HepG2 (cell line): ENCODE results near the gene CDC42EP1. TPM values are rescaled to one million over a fixed set of nuclear protein-coding genes. Genes with fewer than 3 reads are reported as not detected.

ENCODE experiments used
- CBX2 ChIP-seq, 2 experiments: fragments of 200-600 bp in 1 of 2; sonication (generic); formaldehyde crosslinking in 1 of 2; IDR thresholded peaks; 2 replicates each; pipeline versions ENCODE4 v1.7.0 to v1.8.1; 2018 to 2022; ENCODE audit warnings: low read depth in 2 of 2, low read length in 1 of 2, mild to moderate bottlenecking in 1 of 2, missing genetic modification reagents in 1 of 2
- ELF4 ChIP-seq: sonication (generic); formaldehyde crosslinking; IDR thresholded peaks from 2 replicates; pipeline ENCODE4 v1.5.0; 2020; ENCODE audit warnings: missing genetic modification reagents, mild to moderate bottlenecking, moderate library complexity, borderline replicate concordance
- FOXA3 ChIP-seq: IDR thresholded peaks from 2 replicates; pipeline ENCODE4 v1.6.1; 2016; ENCODE audit warnings: missing genetic modification reagents, missing compliant biosample characterization
- MEF2D ChIP-seq: sonication (generic); formaldehyde crosslinking; IDR thresholded peaks from 2 replicates; pipeline ENCODE4 v1.5.1; 2020; ENCODE audit warnings: mild to moderate bottlenecking, missing genetic modification reagents
- MXD4 ChIP-seq: IDR thresholded peaks from 2 replicates; pipeline ENCODE4 v1.6.1; 2016; ENCODE audit warnings: mild to moderate bottlenecking, missing biosample characterization, missing genetic modification reagents
- NFYC ChIP-seq: IDR thresholded peaks from 2 replicates; pipeline ENCODE4 v1.6.1; 2016; ENCODE audit warnings: missing genetic modification reagents, missing compliant biosample characterization
- PHF20 ChIP-seq: sonication (generic); formaldehyde crosslinking; IDR thresholded peaks from 2 replicates; pipeline ENCODE4 v1.5.0; 2020; ENCODE audit warnings: mild to moderate bottlenecking, missing genetic modification reagents
- TBX2 ChIP-seq: sonication (generic); formaldehyde crosslinking; IDR thresholded peaks from 2 replicates; pipeline ENCODE4 v1.5.0; 2020; ENCODE audit warnings: missing genetic modification reagents, mild to moderate bottlenecking, borderline replicate concordance
- XRCC5 ChIP-seq: fragments of 200-400 bp; formaldehyde crosslinking; optimal IDR thresholded peaks from 2 replicates; pipeline ENCODE3; 2017; ENCODE audit warnings: mild to moderate bottlenecking, low read length
- ZC3H13 ChIP-seq: sonication (generic); formaldehyde crosslinking; IDR thresholded peaks from 2 replicates; pipeline ENCODE4 v1.8.1; 2023; ENCODE audit warnings: mild to moderate bottlenecking, missing genetic modification reagents, moderate library complexity
- ZNF18 ChIP-seq: sonication (generic); formaldehyde crosslinking; IDR thresholded peaks from 2 replicates; pipeline ENCODE4 v1.8.0; 2022; ENCODE audit warnings: mild to moderate bottlenecking, missing genetic modification reagents; ENCODE audit not compliant: insufficient replicate concordance
- ZNF326 ChIP-seq: sonication (generic); formaldehyde crosslinking; IDR thresholded peaks from 2 replicates; pipeline ENCODE4 v1.4.0; 2020; ENCODE audit warnings: missing genetic modification reagents, borderline replicate concordance
- ZNF607 ChIP-seq: sonication (generic); formaldehyde crosslinking; IDR thresholded peaks from 2 replicates; pipeline ENCODE4 v1.5.1; 2020; ENCODE audit warnings: missing genetic modification reagents, mild to moderate bottlenecking, borderline replicate concordance
- ZNF747 ChIP-seq: sonication (generic); formaldehyde crosslinking; IDR thresholded peaks from 2 replicates; pipeline ENCODE4 v1.8.1; 2023; ENCODE audit warnings: missing genetic modification reagents, mild to moderate bottlenecking, borderline replicate concordance
- ZNF776 ChIP-seq: sonication (generic); formaldehyde crosslinking; IDR thresholded peaks from 2 replicates; pipeline ENCODE4 v1.4.0; 2020; ENCODE audit warnings: mild to moderate bottlenecking, missing genetic modification reagents
- polyA plus RNA-seq, 8 experiments: library from polyadenylated mRNA; depleted of rRNA in 3 of 8; stranded (reverse) in 7 of 8; unstranded in 1 of 8; fragments of >200 nt; fragmentation: Illumina TruSeq in 4 of 8; extraction: Trizol in 4 of 8; gene quantifications; 2 replicates each; pipeline versions ENCODE4 v1.2.1 to v1.2.3, GENCODE V29; 2011 to 2016; ENCODE audit warnings: low read depth in 4 of 8, missing spikeins in 1 of 8, mixed read lengths in 1 of 8; ENCODE audit not compliant: insufficient read depth in 1 of 8
- total RNA-seq, 5 experiments: library from RNA; depleted of rRNA; stranded (reverse); fragments of >200 nt; fragmentation: Illumina TruSeq; extraction: Trizol; gene quantifications; 2 replicates each; pipeline ENCODE4 v1.2.3, GENCODE V29; 2016; ENCODE audit warnings: low read depth in 1 of 5

CDC42EP1 gene
- total and polyA plus RNA-seq, 2 of the 13 experiments (the other 11 are each of a cell fraction or from before 2014, with no cell fraction given), result 17.1 to 29.5 TPM

DNA sequence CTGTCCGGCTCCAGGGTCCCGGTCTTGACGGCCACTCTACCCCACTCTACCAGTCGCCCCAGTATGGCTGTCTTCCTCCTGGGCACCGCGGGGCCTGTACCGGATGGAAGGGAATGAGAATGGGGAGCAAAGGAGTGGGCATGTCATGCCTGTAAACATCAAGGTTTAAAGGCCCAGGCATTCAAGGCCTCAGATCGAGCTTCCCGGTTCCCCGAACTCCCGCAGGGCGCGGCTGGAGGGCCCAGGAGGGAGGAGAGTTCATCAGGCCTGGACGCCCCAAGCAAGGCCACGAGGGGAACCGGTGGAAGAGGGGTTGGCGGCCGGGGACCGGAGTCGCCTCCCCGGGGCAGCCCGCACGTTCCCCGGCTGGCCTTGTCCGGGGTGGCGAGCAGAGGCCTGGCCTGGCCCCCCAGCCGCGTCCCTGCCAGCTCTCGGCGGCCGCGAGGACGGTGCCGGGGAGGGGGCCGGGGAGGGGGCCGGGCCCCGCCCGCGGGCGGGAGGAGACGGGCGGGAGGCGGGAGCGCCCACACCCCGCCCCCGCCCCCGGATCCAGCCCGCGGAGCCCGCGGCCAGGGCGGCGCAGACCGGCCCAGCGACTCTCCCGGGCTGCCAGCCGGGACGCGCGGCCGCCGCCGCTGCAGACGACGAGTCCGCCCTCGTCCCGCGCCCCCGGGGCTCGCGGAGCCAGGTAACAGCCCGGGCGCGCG is at the start of gene CDC42EP1 (continued):
- TF ChIP-seq NFYC (CRISPR knock-in tag) (no peak), MXD4 (CRISPR knock-in tag) (peak; percentile 73), ZC3H13 (CRISPR knock-in tag) (0 out of 2 replicates have a peak, but pooled peaks have one; percentile 29), CBX2 (IDR thresholded peaks at IDR 0.05; ENCODE audit: low read depth, low read length) (no peak), CBX2 (CRISPR knock-in tag; IDR thresholded peaks at IDR 0.05; ENCODE audit: low read depth) (no peak), ZNF326 (no peak), TBX2 (CRISPR knock-in tag) (peak; percentile 72; the same call in 1 of the 2 replicates), FOXA3 (CRISPR knock-in tag) (peak; percentile 15; the same call in 1 of the 2 replicates), ZNF607 (CRISPR knock-in tag) (peak; percentile 66; the same call in 1 of the 2 replicates), XRCC5 (no peak), MEF2D (CRISPR knock-in tag) (0 out of 2 replicates have a peak, but pooled peaks have one; percentile 34), ZNF747 (CRISPR knock-in tag) (peak; percentile 71; the same call in 1 of the 2 replicates), ZNF18 (no peak), ELF4 (CRISPR knock-in tag) (peak; percentile 66; the same call in 1 of the 2 replicates), PHF20 (CRISPR knock-in tag) (peak; percentile 53), ZNF776 (CRISPR knock-in tag) (peak; percentile 77; the same call in 1 of the 2 replicates)
